ENCODE data around the gene IDH1. TPM values are rescaled to one million over a fixed set of nuclear protein-coding genes. Genes with fewer than 3 reads are reported as not detected.

Gene IDH1
- total and polyA plus RNA-seq, 2 of the 8 experiments (the other 6 are each of a cell fraction or from before 2014, with no cell fraction given): 174 to 398 TPM

DNA sequence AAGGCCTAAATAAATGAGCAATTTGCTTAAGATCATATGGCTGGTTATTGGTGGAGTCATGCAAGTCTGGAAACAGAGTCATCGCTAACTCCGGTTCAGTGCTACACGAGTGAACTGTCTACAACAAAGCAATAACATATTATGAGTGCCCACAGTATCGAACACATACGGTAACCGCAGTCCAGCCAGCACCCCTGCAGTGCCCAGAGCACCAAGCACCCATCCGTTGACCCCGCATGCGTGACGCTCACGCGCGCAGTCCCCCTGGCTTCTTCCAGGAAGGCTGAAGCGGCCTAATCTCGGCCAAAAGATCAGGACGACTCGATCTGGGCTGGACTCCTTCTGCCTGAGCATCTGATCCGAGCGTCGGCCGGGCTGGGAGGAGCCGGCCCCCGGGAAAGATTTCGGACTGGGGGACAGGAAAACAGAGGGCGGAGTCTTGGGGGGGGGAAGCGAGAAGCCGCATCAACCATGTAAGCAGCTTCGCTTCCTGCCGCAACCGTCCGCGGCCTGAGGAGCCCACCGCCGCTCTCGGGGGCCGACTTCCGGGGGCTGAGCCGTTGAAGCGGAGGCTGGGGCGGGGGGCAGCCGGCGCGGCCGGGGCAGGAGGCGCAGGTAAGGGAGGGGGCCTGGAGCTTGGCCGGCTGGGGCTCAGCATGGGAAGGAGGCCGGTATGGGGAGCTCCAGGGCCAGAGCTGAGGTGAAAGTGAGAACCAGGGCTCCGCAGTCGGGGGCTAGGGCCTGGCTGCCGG, 11.1 kb upstream of the IDH1 start, which contains the start of gene PIKFYVE (continued):
- TF ChIP-seq, protein P1, sequence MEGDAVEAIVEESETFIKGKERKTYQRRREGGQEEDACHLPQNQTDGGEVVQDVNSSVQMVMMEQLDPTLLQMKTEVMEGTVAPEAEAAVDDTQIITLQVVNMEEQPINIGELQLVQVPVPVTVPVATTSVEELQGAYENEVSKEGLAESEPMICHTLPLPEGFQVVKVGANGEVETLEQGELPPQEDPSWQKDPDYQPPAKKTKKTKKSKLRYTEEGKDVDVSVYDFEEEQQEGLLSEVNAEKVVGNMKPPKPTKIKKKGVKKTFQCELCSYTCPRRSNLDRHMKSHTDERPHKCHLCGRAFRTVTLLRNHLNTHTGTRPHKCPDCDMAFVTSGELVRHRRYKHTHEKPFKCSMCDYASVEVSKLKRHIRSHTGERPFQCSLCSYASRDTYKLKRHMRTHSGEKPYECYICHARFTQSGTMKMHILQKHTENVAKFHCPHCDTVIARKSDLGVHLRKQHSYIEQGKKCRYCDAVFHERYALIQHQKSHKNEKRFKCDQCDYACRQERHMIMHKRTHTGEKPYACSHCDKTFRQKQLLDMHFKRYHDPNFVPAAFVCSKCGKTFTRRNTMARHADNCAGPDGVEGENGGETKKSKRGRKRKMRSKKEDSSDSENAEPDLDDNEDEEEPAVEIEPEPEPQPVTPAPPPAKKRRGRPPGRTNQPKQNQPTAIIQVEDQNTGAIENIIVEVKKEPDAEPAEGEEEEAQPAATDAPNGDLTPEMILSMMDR (IDR thresholded peaks at IDR 0.05; ENCODE audit: control extremely low read depth in 1 of 3, insufficient read depth in 1 of 3, low read depth in 1 of 3, low read length in 3 of 3): no peak
- peak; percentile 32; the same call in 1 of the 2 replicates for TF ChIP-seq CHD2 (IDR thresholded peaks at IDR 0.05; ENCODE audit: low read length)
- TF ChIP-seq TCF12 (IDR thresholded peaks at IDR 0.05; ENCODE audit: low read depth, low read length): no peak
- TF ChIP-seq CEBPB (IDR thresholded peaks at IDR 0.05; ENCODE audit: low read depth, low read length): no peak
- TF ChIP-seq HDAC2 (IDR thresholded peaks at IDR 0.05; ENCODE audit: borderline replicate concordance in 1 of 2, low read depth in 2 of 2, low read length in 2 of 2): peak; percentile 60 to 99
- TF ChIP-seq, protein P2, sequence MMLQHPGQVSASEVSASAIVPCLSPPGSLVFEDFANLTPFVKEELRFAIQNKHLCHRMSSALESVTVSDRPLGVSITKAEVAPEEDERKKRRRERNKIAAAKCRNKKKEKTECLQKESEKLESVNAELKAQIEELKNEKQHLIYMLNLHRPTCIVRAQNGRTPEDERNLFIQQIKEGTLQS (IDR thresholded peaks at IDR 0.05; ENCODE audit: insufficient read depth, low read depth, low read length): no peak
- no peak for TF ChIP-seq CTBP2 (IDR thresholded peaks at IDR 0.05; ENCODE audit: borderline replicate concordance, insufficient read depth, insufficient read length, low read length)
- peak; percentile 83 for TF ChIP-seq MAX (IDR thresholded peaks at IDR 0.05)
- peak; percentile 91 for TF ChIP-seq CREB1 (IDR thresholded peaks at IDR 0.05)
- TF ChIP-seq EGR1 (IDR thresholded peaks at IDR 0.05; ENCODE audit: borderline replicate concordance, low read depth, low read length): peak; percentile 68; the same call in 1 of the 2 replicates
- TF ChIP-seq HDAC6 (IDR thresholded peaks at IDR 0.05; ENCODE audit: low read depth, low read length): no peak
- TF ChIP-seq POLR2AphosphoS5 (IDR thresholded peaks at IDR 0.05; ENCODE audit: low read depth, low read length): peak; percentile 34
- TF ChIP-seq SIX5 (IDR thresholded peaks at IDR 0.05; ENCODE audit: low read depth, low read length): no peak
- no peak for TF ChIP-seq ZNF274 (IDR thresholded peaks at IDR 0.05; ENCODE audit: borderline replicate concordance, extremely low read depth, low read length)
- TF ChIP-seq ASH2L (IDR thresholded peaks at IDR 0.05; ENCODE audit: low read length): peak; percentile 92
- TF ChIP-seq GTF2F1 (IDR thresholded peaks at IDR 0.05; ENCODE audit: borderline replicate concordance, low read depth, low read length): no peak
- TF ChIP-seq CBX5 (IDR thresholded peaks at IDR 0.05; ENCODE audit: low read depth, low read length): no peak
- TF ChIP-seq PHF8 (conservative IDR thresholded peaks at IDR 0.05; ENCODE audit: low read depth, low read length): peak; percentile 69
- TF ChIP-seq, protein P3, sequence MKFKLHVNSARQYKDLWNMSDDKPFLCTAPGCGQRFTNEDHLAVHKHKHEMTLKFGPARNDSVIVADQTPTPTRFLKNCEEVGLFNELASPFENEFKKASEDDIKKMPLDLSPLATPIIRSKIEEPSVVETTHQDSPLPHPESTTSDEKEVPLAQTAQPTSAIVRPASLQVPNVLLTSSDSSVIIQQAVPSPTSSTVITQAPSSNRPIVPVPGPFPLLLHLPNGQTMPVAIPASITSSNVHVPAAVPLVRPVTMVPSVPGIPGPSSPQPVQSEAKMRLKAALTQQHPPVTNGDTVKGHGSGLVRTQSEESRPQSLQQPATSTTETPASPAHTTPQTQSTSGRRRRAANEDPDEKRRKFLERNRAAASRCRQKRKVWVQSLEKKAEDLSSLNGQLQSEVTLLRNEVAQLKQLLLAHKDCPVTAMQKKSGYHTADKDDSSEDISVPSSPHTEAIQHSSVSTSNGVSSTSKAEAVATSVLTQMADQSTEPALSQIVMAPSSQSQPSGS (IDR thresholded peaks at IDR 0.05; ENCODE audit: low read length): peak; percentile 75; the same call in 1 of the 2 replicates

All from H1 (cell line).